ENCODE results near the gene GRM7.

Gene GRM7

GRCh38 chr3:7589526-7589925 lies 728.6 kb downstream of the GRM7 start:
- H3K27ac ChIP-seq (replicated peaks): no peak overlapping the region
- no peak for DNase-seq (ENCODE audit: low read depth in 1 of 2, low spot score in 1 of 2)
- no peak overlapping the region for H3K4me3 ChIP-seq (replicated peaks; ENCODE audit: insufficient read depth, low read length)
- no peak for TF ChIP-seq POLR2AphosphoS5 (IDR thresholded peaks at IDR 0.05; ENCODE audit: low read depth)
- TF ChIP-seq GABPA (IDR thresholded peaks at IDR 0.05; ENCODE audit: low read depth): no peak
- TF ChIP-seq SPI1 (IDR thresholded peaks at IDR 0.05; ENCODE audit: borderline replicate concordance, low read depth): no peak
- no peaks in the 10 kb centered on the region for H3K27me3 ChIP-seq (ENCODE audit: insufficient read depth, poor library complexity, severe bottlenecking)

GRCh38 chr3:7602297-7602696 lies 741.4 kb downstream of the GRM7 start:
- TF ChIP-seq SPI1 (IDR thresholded peaks at IDR 0.05; ENCODE audit: borderline replicate concordance, low read depth) (no peak), REST (IDR thresholded peaks at IDR 0.05; ENCODE audit: insufficient replicate concordance, low read depth) (no peak)
- H3K27me3 ChIP-seq (ENCODE audit: insufficient read depth, poor library complexity, severe bottlenecking): no peaks in the 10 kb centered on the region
- H3K27ac ChIP-seq (replicated peaks): no peak overlapping the region
- no peak overlapping the region for H3K4me3 ChIP-seq (replicated peaks; ENCODE audit: insufficient read depth, low read length)
- no peak for DNase-seq (ENCODE audit: low read depth in 1 of 2, low spot score in 1 of 2)

GRCh38 chr3:7607083-7607482 lies 746.2 kb downstream of the GRM7 start:
- H3K27ac ChIP-seq (replicated peaks): no peak overlapping the region
- TF ChIP-seq GABPA (IDR thresholded peaks at IDR 0.05; ENCODE audit: low read depth): no peak
- TF ChIP-seq POLR2AphosphoS5 (IDR thresholded peaks at IDR 0.05; ENCODE audit: low read depth): no peak
- no peak for TF ChIP-seq SPI1 (IDR thresholded peaks at IDR 0.05; ENCODE audit: borderline replicate concordance, low read depth)
- TF ChIP-seq REST (IDR thresholded peaks at IDR 0.05; ENCODE audit: insufficient replicate concordance, low read depth): no peak
- TF ChIP-seq CTCF (IDR thresholded peaks at IDR 0.05; ENCODE audit: insufficient read depth, low read length): no peak
- no peak overlapping the region for H3K4me3 ChIP-seq (replicated peaks; ENCODE audit: insufficient read depth, low read length)
- H3K27me3 ChIP-seq (ENCODE audit: insufficient read depth, poor library complexity, severe bottlenecking): no peaks in the 10 kb centered on the region
- DNase-seq (ENCODE audit: low read depth in 1 of 2, low spot score in 1 of 2): no peak

GRCh38 chr3:7607676-7608075 lies 746.8 kb downstream of the GRM7 start:
- no peak for TF ChIP-seq GABPA (IDR thresholded peaks at IDR 0.05; ENCODE audit: low read depth)
- TF ChIP-seq SPI1 (IDR thresholded peaks at IDR 0.05; ENCODE audit: borderline replicate concordance, low read depth): no peak
- no peak for TF ChIP-seq CTCF (IDR thresholded peaks at IDR 0.05; ENCODE audit: insufficient read depth, low read length)
- no peak for TF ChIP-seq POLR2AphosphoS5 (IDR thresholded peaks at IDR 0.05; ENCODE audit: low read depth)
- no peak for TF ChIP-seq REST (IDR thresholded peaks at IDR 0.05; ENCODE audit: insufficient replicate concordance, low read depth)
- peak in 1 of 2 experiments; percentile 14 for DNase-seq (ENCODE audit: low read depth in 1 of 2, low spot score in 1 of 2)
- H3K27me3 ChIP-seq (ENCODE audit: insufficient read depth, poor library complexity, severe bottlenecking): no peaks in the 10 kb centered on the region
- no peak overlapping the region for H3K27ac ChIP-seq (replicated peaks)
- no peak overlapping the region for H3K4me3 ChIP-seq (replicated peaks; ENCODE audit: insufficient read depth, low read length)

All from HL-60 (cell line).